IPS-18c (cell line): ENCODE data around the gene ZFAND3.
"Not testable (repeated sequence)": the region's sequence is repeated elsewhere in the genome, so short reads cannot be mapped to it uniquely, and the experiment has no call there.

Experiments
- H3K4me3 ChIP-seq: 2 replicates; pipeline ENCODE4 v1.7.0; 2013; ENCODE audit warnings: low read depth, mild to moderate bottlenecking, low read length, moderate library complexity; ENCODE audit not compliant: insufficient read depth
- H3K9me3 ChIP-seq: one replicate; pipeline ENCODE4 v1.6.1; 2013; ENCODE audit warnings: mild to moderate bottlenecking, low read length, moderate library complexity; ENCODE audit not compliant: control insufficient read depth, insufficient read depth

The ZFAND3 gene

GRCh38 chr6:37893734-37894133 is 74.2 kb downstream of the ZFAND3 start:
- not testable (repeated sequence) for H3K9me3 ChIP-seq, H3K4me3 ChIP-seq

GRCh38 chr6:37894585-37894984 is 75.1 kb downstream of the ZFAND3 start:
- Histone ChIP-seq H3K9me3 (no peaks in the 10 kb centered on the region), H3K4me3 (no peak overlapping the region)

- no peak overlapping the region for H3K4me3 ChIP-seq
- H3K9me3 ChIP-seq: no peaks in the 10 kb centered on the region
Observed at GRCh38 chr6:37897321-37897720, 77.8 kb downstream of the ZFAND3 start.

- Histone ChIP-seq H3K9me3 (no peaks in the 10 kb centered on the region), H3K4me3 (no peak overlapping the region)
Observed at GRCh38 chr6:37897818-37898515, 78.4 kb downstream of the ZFAND3 start.

- Histone ChIP-seq H3K9me3 (no peaks in the 10 kb centered on the region), H3K4me3 (no peak overlapping the region)
Observed at GRCh38 chr6:37903351-37904340, 84.1 kb downstream of the ZFAND3 start.

- H3K9me3 ChIP-seq: no peaks in the 10 kb centered on the region
- H3K4me3 ChIP-seq: no peak overlapping the region
Observed at GRCh38 chr6:37904590-37904989, 85.1 kb downstream of the ZFAND3 start.

GRCh38 chr6:37906121-37906520 is 86.6 kb downstream of the ZFAND3 start:
- Histone ChIP-seq H3K9me3 (no peaks in the 10 kb centered on the region), H3K4me3 (no peak overlapping the region)

- Histone ChIP-seq H3K9me3 (no peaks in the 10 kb centered on the region), H3K4me3 (no peak overlapping the region)
Observed at GRCh38 chr6:37910998-37911397, 91.5 kb downstream of the ZFAND3 start.

GRCh38 chr6:37913210-37913609 is 93.7 kb downstream of the ZFAND3 start:
- Histone ChIP-seq H3K4me3 (no peak overlapping the region), H3K9me3 (no peaks in the 10 kb centered on the region)

GRCh38 chr6:37915463-37915862 is 95.9 kb downstream of the ZFAND3 start:
- Histone ChIP-seq H3K9me3 (no peaks in the 10 kb centered on the region), H3K4me3 (no peak overlapping the region)

- H3K9me3 ChIP-seq: no peaks in the 10 kb centered on the region
- H3K4me3 ChIP-seq: no peak overlapping the region
Observed at GRCh38 chr6:37916149-37916548, 96.6 kb downstream of the ZFAND3 start.

GRCh38 chr6:37916675-37917074 is 97.1 kb downstream of the ZFAND3 start:
- no peaks in the 10 kb centered on the region for H3K9me3 ChIP-seq
- no peak overlapping the region for H3K4me3 ChIP-seq

GRCh38 chr6:37917566-37917965 is 98.0 kb downstream of the ZFAND3 start:
- H3K9me3 ChIP-seq: no peaks in the 10 kb centered on the region
- H3K4me3 ChIP-seq: no peak overlapping the region

- Histone ChIP-seq H3K4me3 (no peak overlapping the region), H3K9me3 (no peaks in the 10 kb centered on the region)
Observed at GRCh38 chr6:37919417-37920157, 100.1 kb downstream of the ZFAND3 start.

GRCh38 chr6:37920667-37921066 is 101.1 kb downstream of the ZFAND3 start:
- H3K9me3 ChIP-seq: no peaks in the 10 kb centered on the region
- no peak overlapping the region for H3K4me3 ChIP-seq

- H3K4me3 ChIP-seq: no peak overlapping the region
- no peaks in the 10 kb centered on the region for H3K9me3 ChIP-seq
Observed at GRCh38 chr6:37922563-37922962, 103.0 kb downstream of the ZFAND3 start.

- H3K9me3 ChIP-seq: no peaks in the 10 kb centered on the region
- H3K4me3 ChIP-seq: no peak overlapping the region
Observed at GRCh38 chr6:37923514-37923913, 104.0 kb downstream of the ZFAND3 start.
